A549 treated with CORT108297 at 1 μM for 4 hours (cell line): Measurements from ENCODE around the gene FAM114A1. TPM values are rescaled to one million over a fixed set of nuclear protein-coding genes. Genes with fewer than 3 reads are reported as not detected.

Experiments used
- total RNA-seq: library from RNA; stranded (reverse); fragments of 200-300 nt; extraction: Qiagen RNA extraction; gene quantifications from 5 replicates; pipeline ENCODE4 v1.2.3, GENCODE V29; 2022

Gene FAM114A1
- 21.9 to 46.3 TPM (median 33.2 TPM) in 5 replicates for total RNA-seq

GRCh38 chr4:38867478-38868058 lies at the start of gene FAM114A1:
Gene FAM114A1, plus strand, starts transcription at chr4:38867806. Its CDS starts 10,273 bp downstream, at chr4:38878079.

GRCh38 chr4:38856524-38857337 lies 10.9 kb upstream of the FAM114A1 start, which contains the start of gene TLR6:
Gene TLR6, minus strand, starts transcription at chr4:38856817. Its CDS starts 27,344 bp downstream, at chr4:38829473.

Other genes starting within 250 kb of the FAM114A1 start
- 10.1 to 12.9 TPM (median 11.8 TPM) in 5 replicates for gene KLF3, start 203.6 kb upstream of the FAM114A1 start, total RNA-seq
- 0.03 to 0.07 TPM (median 0.04 TPM) in 4 of 5 replicates, not detected in the other for gene TLR10, start 84.8 kb upstream of the FAM114A1 start, total RNA-seq
- gene TLR1, start 63.0 kb upstream of the FAM114A1 start, total RNA-seq, result 0.35 to 0.74 TPM (median 0.41 TPM) in 5 replicates
- gene TLR6, start 11.0 kb upstream of the FAM114A1 start, total RNA-seq, result 3.1 to 4.4 TPM (median 3.7 TPM) in 5 replicates
- gene TMEM156, start 164.6 kb downstream of the FAM114A1 start, total RNA-seq, result 19.5 to 26.3 TPM (median 22.8 TPM) in 5 replicates
- 41.8 to 66.9 TPM (median 54.5 TPM) in 5 replicates for gene KLHL5, start 194.4 kb downstream of the FAM114A1 start, total RNA-seq